HG03342 (cell line): ENCODE results near the gene CAAP1.
"Not testable (repeated sequence)": the region's sequence is repeated elsewhere in the genome, so short reads cannot be mapped to it uniquely, and the experiment has no call there.

Experiments
- ATAC-seq: cut with Tn5 transposase; IDR thresholded peaks from one replicate; pipeline ENCODE4 v1.9.1; 2021; ENCODE audit warnings: mild to moderate bottlenecking, moderate library complexity; ENCODE audit not compliant: unreplicated experiment

Gene CAAP1, protein sequence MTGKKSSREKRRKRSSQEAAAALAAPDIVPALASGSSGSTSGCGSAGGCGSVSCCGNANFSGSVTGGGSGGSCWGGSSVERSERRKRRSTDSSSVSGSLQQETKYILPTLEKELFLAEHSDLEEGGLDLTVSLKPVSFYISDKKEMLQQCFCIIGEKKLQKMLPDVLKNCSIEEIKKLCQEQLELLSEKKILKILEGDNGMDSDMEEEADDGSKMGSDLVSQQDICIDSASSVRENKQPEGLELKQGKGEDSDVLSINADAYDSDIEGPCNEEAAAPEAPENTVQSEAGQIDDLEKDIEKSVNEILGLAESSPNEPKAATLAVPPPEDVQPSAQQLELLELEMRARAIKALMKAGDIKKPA

GRCh38 chr9:26892251-26893029 lies at the start of gene CAAP1:
CAAP1 (minus strand) TSS chr9:26892802; CDS start chr9:26892715, 87 bp downstream.
- peak; percentile 91 for ATAC-seq

- ATAC-seq, result no peak
Measured at GRCh38 chr9:26940779-26941178, 48.2 kb upstream of the CAAP1 start.

DNA sequence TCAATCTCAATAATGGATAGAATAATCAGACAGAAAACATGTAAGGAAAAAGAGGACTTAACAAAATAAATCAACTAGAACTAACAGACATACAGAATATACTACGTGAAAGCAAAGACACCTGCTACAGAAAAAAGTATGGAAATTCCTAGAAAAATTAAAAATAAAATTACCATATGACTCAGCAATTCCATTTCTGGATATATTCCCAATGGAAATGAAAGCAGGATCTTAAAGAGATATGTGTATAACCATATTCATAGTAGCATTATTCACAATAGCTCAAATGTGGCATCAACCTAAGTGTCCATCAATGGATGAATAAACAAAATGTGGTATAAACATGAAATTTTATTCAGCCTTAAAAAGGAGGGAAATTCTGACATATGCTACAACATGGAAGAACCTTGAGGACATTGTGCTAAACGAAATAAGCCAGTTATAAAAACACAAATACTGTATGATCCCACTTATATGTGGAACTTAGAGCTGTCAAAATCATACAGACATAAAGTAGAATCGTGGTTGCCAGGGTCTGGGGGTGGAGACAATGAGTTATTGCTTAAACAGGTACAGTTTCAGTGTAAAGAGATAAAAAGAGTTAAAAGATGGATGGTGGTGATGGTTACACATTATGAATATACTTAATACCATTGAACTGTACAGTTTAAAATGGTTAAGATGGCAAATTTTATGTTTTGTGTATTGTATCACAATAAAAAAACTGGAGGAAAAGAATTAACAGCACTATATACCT lies 47.5 kb upstream of the CAAP1 start:
- no peak for ATAC-seq

DNA sequence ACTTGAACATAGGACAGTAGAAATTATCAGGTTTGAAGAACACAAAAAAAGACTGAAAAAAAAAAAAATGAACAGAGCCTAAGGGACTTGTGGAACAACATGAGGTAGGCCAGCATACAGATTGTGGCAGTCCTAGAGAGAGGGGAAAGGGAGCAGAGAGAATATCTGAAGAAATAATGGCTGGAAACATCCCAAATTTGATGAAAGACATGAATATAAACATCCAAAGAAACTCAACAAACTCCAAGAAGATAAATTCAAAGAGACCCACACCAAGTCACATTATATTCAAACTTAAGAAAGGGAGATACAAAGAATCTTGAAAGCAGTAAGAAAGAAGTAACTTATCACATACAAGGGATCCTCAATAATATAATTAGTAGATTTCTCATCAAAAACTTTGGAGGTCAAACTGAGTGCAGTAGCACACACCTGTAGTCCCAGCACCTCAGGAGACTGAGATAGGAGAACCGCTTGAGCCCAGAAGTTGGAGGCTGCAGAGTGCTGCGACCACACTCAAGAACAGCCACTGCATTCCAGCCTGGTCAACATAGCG lies 45.3 kb upstream of the CAAP1 start:
- no peak for ATAC-seq

- no peak for ATAC-seq
Measured at GRCh38 chr9:26935847-26936246, 43.2 kb upstream of the CAAP1 start.

DNA sequence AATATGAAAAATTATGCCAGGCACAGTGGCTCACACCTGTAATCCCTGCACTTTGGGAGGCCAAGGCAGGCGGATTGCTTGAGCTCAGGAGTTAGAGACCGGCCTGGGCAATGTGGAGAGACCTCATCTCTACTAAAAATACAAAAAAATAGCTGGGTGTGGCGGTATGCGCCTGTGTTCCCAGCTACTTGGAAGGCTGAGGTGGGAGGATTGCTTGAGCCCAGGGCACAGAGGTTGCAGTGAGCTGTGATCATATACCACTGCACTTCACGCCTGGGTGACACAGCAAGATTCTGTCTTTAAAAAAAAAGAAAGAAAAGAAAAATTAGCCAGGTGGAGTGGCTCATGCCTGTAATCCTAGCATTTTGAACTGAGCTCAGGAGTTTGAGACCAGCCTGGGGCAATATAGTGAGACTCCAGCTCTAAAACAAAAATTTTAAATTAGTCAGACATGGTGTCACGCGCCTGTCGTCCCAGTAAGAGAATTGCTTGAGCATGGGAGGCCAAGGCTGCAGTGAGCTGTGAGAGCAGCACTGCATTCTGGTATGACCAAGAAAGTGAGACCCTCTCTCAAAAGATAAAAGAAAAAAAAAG lies 36.4 kb upstream of the CAAP1 start:
- no peak for ATAC-seq

- ATAC-seq, result no peak
Measured at GRCh38 chr9:26925609-26926008, 33.0 kb upstream of the CAAP1 start.

- no peak for ATAC-seq
Measured at GRCh38 chr9:26919698-26920097, 27.1 kb upstream of the CAAP1 start.

- no peak for ATAC-seq
Measured at GRCh38 chr9:26913138-26913668, 20.6 kb upstream of the CAAP1 start.

GRCh38 chr9:26904671-26905070 lies 12.1 kb upstream of the CAAP1 start:
- ATAC-seq, result no peak

- no peak for ATAC-seq
Measured at GRCh38 chr9:26904070-26904469, 11.5 kb upstream of the CAAP1 start.

GRCh38 chr9:26893030-26893676 lies 551 bp upstream of the CAAP1 start:
- ATAC-seq, result no peak

GRCh38 chr9:26891726-26892125 lies 876 bp downstream of the CAAP1 start:
- ATAC-seq, result no peak

DNA sequence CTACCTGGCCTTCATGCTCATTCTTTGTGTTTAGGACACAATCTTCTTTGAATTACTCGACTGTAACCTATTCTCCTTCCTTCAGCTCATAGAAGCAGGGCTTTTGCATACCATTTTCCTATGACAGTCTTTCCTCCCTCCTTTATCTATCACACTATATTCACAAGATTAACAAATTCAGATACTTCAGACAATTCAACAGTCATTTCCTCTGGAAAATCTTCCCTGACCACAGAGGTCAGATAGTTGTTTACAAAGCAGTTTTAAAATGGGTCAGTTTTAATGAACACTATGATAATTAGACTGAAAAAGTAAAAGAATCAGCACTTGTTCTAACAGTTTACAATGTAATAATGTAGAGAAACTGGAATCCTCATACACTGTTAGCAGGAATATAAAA lies 4.3 kb downstream of the CAAP1 start:
- no peak for ATAC-seq

DNA sequence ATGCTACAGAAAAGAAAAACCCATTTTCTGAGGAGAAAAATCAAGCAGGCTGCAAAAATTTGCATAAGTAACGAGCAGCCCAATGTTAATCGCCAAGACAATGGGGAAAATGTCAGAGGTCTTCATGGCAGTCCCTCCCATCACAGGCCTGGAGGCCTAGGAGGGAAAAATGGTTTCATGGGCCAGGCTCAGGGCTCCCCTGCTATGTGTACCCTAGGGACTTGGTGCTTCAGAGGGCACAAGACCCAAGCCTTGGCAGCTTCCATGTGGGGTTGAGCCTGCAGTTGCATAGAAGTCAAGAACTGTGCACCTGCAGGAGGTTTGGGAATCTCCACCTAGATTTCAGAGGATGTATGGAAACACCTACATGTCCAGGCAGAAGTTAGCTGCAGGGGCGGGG lies 10.4 kb downstream of the CAAP1 start:
- no peak for ATAC-seq

DNA sequence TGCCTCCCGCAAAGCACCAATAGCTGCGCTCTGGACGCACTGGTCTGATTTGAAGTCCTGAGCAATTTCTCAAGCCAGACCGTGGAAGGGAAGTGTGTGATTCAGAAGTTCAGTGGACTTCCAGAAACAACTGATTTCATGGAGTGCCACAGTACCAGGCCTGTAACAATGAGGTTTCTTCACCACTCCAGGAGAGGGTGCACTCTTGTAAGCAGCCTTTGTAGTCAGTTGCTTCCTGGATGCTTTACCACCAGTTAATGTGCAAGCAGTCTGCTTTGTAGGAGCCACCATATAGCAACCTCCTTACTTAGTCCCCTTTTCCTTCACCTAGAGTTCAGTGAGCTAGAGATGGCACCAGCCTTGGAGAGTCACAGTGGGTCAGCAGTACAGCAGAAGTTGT lies 12.3 kb downstream of the CAAP1 start:
- no peak for ATAC-seq

DNA sequence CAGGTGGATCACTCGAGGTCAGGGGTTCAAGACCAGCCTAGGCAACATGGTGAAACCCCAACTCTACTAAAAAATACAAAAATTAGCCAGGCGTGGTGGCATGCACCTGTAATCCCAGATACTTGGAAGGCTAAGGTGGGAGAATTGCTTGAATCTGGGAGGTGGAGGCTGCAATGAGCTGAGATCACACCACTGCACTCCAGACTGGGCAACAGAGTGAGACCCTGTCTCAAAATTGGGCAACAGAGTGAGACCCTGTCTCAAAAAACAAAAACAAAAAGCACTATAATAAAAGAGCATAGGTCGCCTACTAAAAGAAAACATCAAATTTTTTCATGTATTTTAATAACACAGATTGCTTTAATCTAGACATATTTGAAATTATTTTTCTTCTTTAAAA lies 17.4 kb downstream of the CAAP1 start:
- ATAC-seq, result not testable (repeated sequence)

GRCh38 chr9:26870292-26870691 lies 22.3 kb downstream of the CAAP1 start:
- no peak for ATAC-seq

GRCh38 chr9:26863074-26863473 lies 29.5 kb downstream of the CAAP1 start:
- no peak for ATAC-seq

GRCh38 chr9:26856413-26857032 lies 36.1 kb downstream of the CAAP1 start:
- peak; percentile 90 for ATAC-seq
